ENCODE results near the gene GLYATL3. TPM values are rescaled to one million over a fixed set of nuclear protein-coding genes. Genes with fewer than 3 reads are reported as not detected.

GLYATL3 gene
- total RNA-seq, 2 donors from 2014 or later, result not detected

DNA sequence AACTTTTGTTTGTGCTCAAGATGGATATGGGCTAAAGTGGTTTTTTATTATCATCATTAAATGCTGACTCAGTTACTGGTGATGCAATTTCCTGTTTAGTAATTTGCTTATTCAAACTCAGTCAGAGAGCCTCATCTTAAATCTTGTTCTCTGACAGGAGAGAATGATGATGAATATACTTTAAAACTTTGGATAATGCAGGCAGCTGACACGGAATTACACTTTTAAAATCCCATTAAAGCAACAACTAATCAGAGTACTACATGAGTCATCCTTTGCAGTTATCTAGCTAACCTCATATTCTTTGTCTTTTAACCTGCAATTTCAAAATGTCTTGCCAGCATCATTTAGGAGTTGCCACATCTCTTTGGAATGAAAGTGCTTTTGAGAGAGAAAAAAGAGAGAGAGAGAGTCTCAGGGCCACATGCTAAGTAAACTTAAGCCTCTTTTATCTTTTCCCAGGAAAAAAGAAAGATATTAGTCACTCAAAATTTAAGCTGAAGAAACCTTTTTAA is 41.5 kb downstream of the GLYATL3 start:
- DNase-seq (ENCODE audit: low spot score), result no peak
- intact Hi-C loops (cut with DNase I), result no loop called here

- intact Hi-C loops (cut with DNase I), result no loop called here
- no peak for DNase-seq (ENCODE audit: low spot score)
Measured at GRCh38 chr6:49541936-49542335, 42.2 kb downstream of the GLYATL3 start.

DNA sequence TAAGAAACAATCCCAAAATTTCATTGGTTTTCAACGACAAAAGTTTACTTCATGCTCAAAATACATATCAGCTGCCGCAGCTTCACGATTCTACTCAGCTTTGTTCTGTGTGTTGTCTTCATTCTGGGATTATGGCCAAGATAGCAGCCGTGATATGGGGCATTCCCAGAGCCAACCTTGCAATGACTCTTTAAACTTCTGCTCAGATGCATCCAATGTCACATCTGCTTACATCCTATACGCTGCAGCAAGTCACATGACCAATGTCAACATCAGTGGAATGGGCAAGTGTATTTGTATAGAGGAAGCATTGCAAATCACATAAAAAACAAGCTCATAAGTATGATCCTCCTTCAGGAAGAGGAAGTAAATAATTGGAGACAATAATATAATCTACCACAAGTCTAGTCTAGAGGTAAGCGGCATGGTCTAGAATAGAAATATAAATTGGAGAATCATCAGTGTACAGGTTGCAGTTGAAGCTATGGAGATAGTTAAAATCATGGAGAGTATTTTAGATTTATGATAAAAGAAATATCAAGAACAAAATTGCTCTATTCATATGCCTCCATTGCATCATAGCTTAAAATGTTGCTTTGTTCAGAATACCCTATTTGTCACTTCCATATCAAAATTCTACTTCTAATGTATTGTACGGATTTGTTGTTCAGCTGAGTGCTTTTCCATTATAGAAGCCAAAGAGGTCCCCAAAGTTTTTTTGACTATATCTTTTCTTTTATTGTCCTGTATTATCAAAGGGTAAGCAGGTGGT is 43.5 kb downstream of the GLYATL3 start:
- DNase-seq (ENCODE audit: low spot score), result no peak
- intact Hi-C loops (cut with DNase I), result no loop called here

DNA sequence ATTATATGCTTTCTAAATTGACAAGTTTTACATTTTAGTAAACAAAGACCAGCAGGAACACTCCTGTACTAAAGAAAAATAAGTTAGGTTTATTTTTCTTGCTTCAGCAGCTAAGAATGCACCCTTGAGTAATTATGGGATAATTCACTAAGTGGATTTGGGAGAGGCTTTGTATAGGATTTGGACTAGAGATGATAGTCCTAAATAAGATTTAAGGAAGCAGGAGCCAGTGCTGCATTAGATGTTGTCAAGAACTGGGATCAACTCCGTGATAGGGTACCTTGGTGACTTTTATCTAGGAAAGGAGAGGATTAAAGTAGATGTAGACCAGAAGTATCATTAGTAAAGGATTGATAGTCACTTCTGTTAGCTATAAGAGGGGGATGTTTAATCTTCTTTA is 46.6 kb downstream of the GLYATL3 start:
- intact Hi-C loops (cut with DNase I), result no loop called here
- no peak for DNase-seq (ENCODE audit: low spot score)

- intact Hi-C loops (cut with DNase I), result no loop called here
- no peak for DNase-seq (ENCODE audit: low spot score)
Measured at GRCh38 chr6:49548613-49549304, 49.0 kb downstream of the GLYATL3 start.

- intact Hi-C loops (cut with DNase I), result no loop called here
- no peak for DNase-seq (ENCODE audit: low spot score)
Measured at GRCh38 chr6:49549691-49550491, 50.2 kb downstream of the GLYATL3 start.

DNA sequence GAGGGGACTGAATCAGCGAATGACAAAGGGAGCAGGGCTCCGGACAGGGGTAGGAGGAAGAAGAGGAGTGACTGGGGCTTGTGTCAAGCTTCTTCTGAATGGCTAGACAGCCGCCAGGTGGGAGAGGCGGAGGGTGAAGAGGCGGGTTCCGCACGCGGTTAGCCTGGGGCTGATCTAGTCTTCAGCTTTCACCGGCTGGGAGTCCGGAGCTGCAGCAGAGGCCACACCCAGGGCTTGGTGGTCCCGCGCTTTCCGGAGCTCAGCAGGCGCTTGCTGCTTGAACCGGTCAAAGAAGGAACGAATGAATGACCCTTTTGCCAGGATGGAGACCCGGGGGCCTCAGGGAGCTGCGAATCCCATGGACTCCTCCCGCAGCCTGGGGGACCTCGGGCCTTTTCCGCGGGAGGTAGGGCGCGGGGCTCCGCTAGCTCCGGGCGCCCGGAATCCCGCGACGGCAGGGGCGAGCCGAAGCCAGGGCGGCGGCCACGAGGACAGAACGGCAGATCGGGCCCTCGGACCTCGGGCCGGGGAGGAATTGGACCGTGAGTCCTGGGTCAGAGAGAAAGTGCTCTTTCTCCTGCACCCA is 50.9 kb downstream of the GLYATL3 start, which contains the start of gene C6orf141:
TSS of gene C6orf141 (plus strand) at position 177 of the 586 bp plus-strand sequence. CDS start at position 302, 125 bp downstream.
- no peak for DNase-seq (ENCODE audit: low spot score)
- intact Hi-C loops (cut with DNase I), result no loop called here

DNA sequence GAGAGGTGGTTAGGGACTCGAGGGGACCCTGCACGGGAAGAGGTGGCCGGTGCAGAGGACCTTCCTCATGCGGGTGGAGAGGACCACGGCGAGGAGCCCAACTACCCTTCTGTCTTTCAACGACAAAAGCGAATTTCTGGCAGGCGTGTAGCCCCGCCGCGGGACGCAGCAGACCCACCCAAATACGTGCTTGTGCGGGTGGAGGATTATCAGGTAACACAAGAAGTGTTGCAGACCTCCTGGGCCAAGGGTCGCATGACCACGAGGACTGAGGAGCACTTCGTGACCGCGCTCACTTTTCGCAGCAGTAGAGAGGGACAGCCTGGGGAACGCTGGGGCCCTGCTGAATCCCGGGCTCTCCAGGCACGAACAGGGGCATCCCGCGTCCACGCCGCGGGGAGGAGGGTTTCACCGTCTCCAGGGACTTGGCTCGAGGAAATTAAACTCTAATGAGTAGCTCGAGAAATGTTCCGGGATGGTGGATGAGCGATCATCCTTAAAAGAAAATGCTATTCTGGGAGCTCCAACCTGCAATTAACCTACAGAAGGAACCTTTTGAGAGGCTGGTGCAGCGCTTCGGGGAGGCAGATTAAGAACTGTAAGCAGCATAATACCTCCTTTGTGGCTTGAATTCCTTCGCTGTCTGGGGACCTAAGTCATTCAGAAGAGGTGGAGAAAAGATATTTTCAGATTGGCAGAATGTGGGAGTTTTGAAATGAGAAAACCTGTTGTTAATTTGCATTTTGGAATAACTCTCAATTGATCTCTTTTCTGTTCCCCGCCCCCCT is 51.5 kb downstream of the GLYATL3 start:
- DNase-seq (ENCODE audit: low spot score), result no peak
- intact Hi-C loops (cut with DNase I), result no loop called here

DNA sequence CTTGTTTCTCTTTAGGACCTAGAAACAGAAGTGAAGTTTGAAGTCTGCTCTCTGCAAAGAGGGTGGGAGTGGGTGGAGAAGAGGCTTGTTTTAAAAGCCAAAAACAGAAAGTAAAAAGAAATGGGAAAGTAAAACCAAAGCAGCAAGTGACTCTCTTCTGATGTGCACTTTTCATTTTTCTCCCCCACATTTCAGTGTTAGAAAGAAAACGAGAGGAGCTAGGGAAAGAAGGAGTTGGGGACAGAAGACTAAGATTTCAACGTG is 52.1 kb downstream of the GLYATL3 start:
- no peak for DNase-seq (ENCODE audit: low spot score)
- intact Hi-C loops (cut with DNase I), result no loop called here

DNA sequence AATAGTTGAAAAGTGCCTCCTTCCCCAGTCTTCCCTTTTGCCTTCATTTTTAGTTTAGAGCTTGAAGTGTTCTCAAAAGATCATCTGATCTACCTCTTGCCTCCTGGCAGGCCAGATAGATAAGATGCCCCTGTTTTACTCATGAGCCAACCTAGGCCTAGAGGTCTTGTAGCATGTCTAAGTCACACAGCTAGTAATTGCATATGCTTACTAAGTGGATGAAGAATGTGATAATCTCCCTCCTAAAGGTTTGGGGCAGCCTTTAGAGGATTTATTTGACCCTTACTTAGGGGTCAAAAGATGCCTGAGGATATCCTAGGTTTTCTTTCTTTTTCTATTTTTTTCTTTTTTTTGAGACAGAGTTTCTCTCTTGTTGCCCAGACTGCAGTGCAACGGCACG is 52.9 kb downstream of the GLYATL3 start:
- intact Hi-C loops (cut with DNase I), result no loop called here

GRCh38 chr6:49553384-49553783 is 53.7 kb downstream of the GLYATL3 start:
- intact Hi-C loops (cut with DNase I), result no loop called here

More for the DNA sequence above, 52.9 kb downstream of the GLYATL3 start:
- DNase-seq (ENCODE audit: low spot score), result no peak

GRCh38 chr6:49555951-49556350 is 56.2 kb downstream of the GLYATL3 start:
- no peak for DNase-seq (ENCODE audit: low spot score)
- intact Hi-C loops (cut with DNase I), result no loop called here

More at GRCh38 chr6:49553384-49553783, 53.7 kb downstream of the GLYATL3 start:
- no peak for DNase-seq (ENCODE audit: low spot score)

DNA sequence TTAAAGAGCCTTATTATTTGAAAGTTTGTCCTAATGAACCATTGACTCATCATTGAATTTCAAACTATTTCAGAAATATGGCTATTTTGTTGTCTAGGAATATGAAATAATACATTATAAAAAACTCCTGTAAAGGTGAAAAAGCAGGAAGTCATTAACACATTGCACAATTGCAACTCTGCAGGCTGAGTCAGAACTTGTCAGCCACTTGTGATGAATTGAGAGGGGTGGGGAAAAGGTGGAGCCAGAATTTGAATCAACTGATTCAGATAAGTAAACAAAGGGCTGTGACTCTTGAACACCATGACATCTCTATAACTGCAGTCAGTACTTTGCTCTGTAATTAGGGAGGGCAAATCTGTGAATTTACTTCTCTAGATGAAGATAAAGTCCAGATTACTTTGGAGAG is 56.7 kb downstream of the GLYATL3 start:
- intact Hi-C loops (cut with DNase I), result no loop called here

DNA sequence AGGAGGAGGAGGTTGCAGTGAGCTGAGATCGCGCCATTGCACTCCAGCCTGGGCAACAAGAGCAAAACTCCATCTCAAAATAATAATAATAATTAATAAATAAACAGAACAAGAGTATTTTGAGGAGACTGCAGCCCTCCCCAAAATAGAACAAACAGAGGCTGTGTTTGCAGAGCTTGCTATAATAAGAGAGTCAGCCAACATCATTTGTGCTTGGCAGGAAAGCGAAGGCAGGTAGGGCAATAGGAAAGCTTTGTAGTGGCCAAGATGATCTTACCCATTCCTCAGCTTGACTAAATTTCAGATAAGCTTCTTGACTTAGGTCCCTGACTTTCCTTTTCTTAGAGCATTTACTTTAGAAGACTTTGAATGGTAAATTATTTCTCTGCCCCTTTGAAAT is 57.5 kb downstream of the GLYATL3 start:
- intact Hi-C loops (cut with DNase I), result no loop called here
- DNase-seq (ENCODE audit: low spot score), result no peak

More for the DNA sequence above, 56.7 kb downstream of the GLYATL3 start:
- no peak for DNase-seq (ENCODE audit: low spot score)

DNA sequence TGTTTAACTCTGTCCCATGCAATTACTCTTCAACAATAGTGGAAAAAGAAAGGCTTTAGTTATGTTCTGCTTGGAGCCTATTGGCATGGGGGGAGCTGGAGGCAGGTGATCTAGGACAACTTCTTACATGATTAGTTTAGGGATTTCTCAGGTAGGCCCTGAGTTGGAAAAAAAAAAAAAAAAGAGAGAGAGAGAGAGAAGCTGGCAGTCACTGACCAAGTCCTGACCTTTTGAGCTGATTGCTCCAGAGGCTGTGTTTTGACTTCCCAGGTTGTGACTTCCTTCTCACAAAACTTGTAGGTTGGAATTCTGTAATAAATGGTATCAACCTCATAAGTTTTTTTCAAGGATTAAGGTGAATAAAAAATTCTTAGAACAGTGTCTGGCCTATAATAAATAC is 58.5 kb downstream of the GLYATL3 start:
- intact Hi-C loops (cut with DNase I), result no loop called here
- no peak for DNase-seq (ENCODE audit: low spot score)

- DNase-seq (ENCODE audit: low spot score), result no peak
- intact Hi-C loops (cut with DNase I), result no loop called here
Measured at GRCh38 chr6:49563006-49563886, 63.5 kb downstream of the GLYATL3 start.

DNA sequence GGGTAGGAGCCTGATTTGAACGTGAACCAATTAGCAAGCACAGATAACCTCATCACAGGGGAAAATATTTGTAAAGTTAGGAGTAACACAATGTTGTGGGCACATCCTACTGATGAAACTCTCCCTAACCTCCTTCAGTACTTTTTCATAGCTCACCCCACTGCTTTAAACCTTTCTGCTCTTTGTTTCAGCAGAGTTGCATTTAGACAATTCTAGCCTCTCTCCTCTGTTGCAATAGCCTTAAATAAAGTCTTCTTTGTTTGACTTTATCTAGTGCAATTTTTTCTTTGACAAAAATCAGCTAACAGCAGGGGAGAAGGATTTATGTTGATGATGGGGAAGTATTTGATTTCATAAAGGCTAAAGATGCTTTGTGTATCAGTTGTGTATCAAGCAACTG is 64.8 kb downstream of the GLYATL3 start:
- DNase-seq (ENCODE audit: low spot score), result no peak
- intact Hi-C loops (cut with DNase I), result no loop called here

DNA sequence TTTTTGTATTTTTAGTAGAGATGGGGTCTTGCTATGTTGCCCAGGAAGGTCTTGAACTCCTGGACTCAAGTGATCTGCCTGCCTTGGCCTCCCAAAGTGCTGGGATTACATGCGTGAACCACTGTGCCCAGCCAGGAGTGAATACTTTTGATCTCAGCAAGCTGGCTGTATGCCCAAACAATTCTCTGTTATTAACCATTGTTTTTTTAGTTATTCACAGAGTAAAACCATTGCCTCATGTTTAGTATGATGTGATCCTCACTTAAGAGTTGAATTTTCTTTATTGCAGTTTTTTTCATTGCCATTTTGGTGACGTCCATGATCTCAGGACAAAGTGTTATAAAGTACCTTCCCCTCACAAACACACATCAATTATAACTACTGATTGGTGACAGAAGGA is 65.5 kb downstream of the GLYATL3 start:
- intact Hi-C loops (cut with DNase I), result no loop called here
- DNase-seq (ENCODE audit: low spot score), result no peak

Measured in posterior vena cava (tissue), 2 donors.